A549 (cell line): ENCODE data around the gene LRG1. TPM values are rescaled to one million over a fixed set of nuclear protein-coding genes. Genes with fewer than 3 reads are reported as not detected.

ENCODE experiments used
- ATAC-seq, 2 experiments: fragments of 200-7000 bp in 1 of 2; fragments of >200 bp in 1 of 2; cut with Nextera tagmentation in 1 of 2; cut with Tn5 transposase in 1 of 2; 3 replicates each; pipeline versions ENCODE4 v1.8.0 to v1.9.1; 2018 to 2020; ENCODE audit warnings: mild to moderate bottlenecking in 1 of 2, moderate library complexity in 1 of 2
- CTCF ChIA-PET: fragments of 300-600 bp; sonication (Branson Sonifier 250); formaldehyde crosslinking; extraction: SDS; loops from one replicate; lab custom pipeline; 2021; ENCODE audit warnings: antibody characterized with exemption, inconsistent platforms; lab: Yijun Ruan, JAX
- POLR2A ChIA-PET: fragments of 350-600 bp; formaldehyde crosslinking; extraction: SDS; loops from one replicate; lab custom pipeline; 2021; ENCODE audit warnings: antibody characterized with exemption, inconsistent platforms; lab: Yijun Ruan, JAX
- DNase-seq, 2 experiments: peaks; one replicate each; pipeline versions ENCODE4 v3.0.0 to v3.0.0-alpha.2; 2011 to 2016; ENCODE audit warnings: low read depth in 1 of 2, low spot score in 1 of 2
- FAIRE-seq: peaks from 2 replicates; lab custom pipeline; 2011; peaks lifted over from hg19 to GRCh38; lab: Jason Lieb, UNC
- H3K27ac ChIP-seq, 2 experiments: fragments of >200 bp; sonication (Bioruptor Twin); formaldehyde crosslinking; 3 replicates each; pipeline ENCODE4 v1.5.1; 2016 to 2017
- H3K4me1 ChIP-seq: fragments of >200 bp; sonication (Bioruptor Twin); formaldehyde crosslinking; 3 replicates; pipeline ENCODE4 v1.6.1; 2016
- H3K4me2 ChIP-seq: fragments of >200 bp; sonication (Bioruptor Twin); formaldehyde crosslinking; 3 replicates; pipeline ENCODE4 v1.6.1; 2016
- H3K4me3 ChIP-seq: fragments of >200 bp; sonication (Bioruptor Twin); formaldehyde crosslinking; 3 replicates; pipeline ENCODE4 v1.5.1; 2016
- H3K9me3 ChIP-seq: fragments of >200 bp; sonication (Bioruptor Twin); formaldehyde crosslinking; 3 replicates; pipeline ENCODE4 v1.6.1; 2016
- CBX8 ChIP-seq: fragments of 200-600 bp; sonication (generic); IDR thresholded peaks from 2 replicates; pipeline ENCODE4 v1.6.1; 2016
- CEBPB ChIP-seq, 2 experiments: fragments of >200 bp in 1 of 2; sonication (Bioruptor Twin) in 1 of 2; formaldehyde crosslinking in 1 of 2; IDR thresholded peaks; 2 replicates each; pipeline ENCODE4 v1.6.1; 2012 to 2016
- CHD2 ChIP-seq: fragments of 150-350 bp; IDR thresholded peaks from 2 replicates; pipeline ENCODE4 v1.6.1; 2014; ENCODE audit warnings: low read length; ENCODE audit not compliant: partially characterized antibody
- CHD4 ChIP-seq: fragments of 200-600 bp; sonication (generic); IDR thresholded peaks from 2 replicates; pipeline ENCODE4 v1.6.1; 2016; ENCODE audit warnings: antibody characterized with exemption, mild to moderate bottlenecking, borderline replicate concordance
- EHF ChIP-seq: fragments of 250-450 bp; sonication (Bioruptor Pico); IDR thresholded peaks from 2 replicates; pipeline ENCODE4 v1.5.0; 2020; ENCODE audit warnings: mild to moderate bottlenecking
- EP300 ChIP-seq, 2 experiments: fragments of >200 bp; sonication (Bioruptor Twin); formaldehyde crosslinking; IDR thresholded peaks; 2 replicates in 1 of 2; 3 replicates in 1 of 2; pipeline ENCODE4 v1.6.1; 2016 to 2017
- ESRRA ChIP-seq: fragments of 150-350 bp; IDR thresholded peaks from 2 replicates; pipeline ENCODE4 v1.6.1; 2014; ENCODE audit warnings: mild to moderate bottlenecking, low read length, borderline replicate concordance
- FOSB ChIP-seq: fragments of 250-450 bp; sonication (Bioruptor Pico); IDR thresholded peaks from 2 replicates; pipeline ENCODE4 v1.5.0; 2020; ENCODE audit warnings: mild to moderate bottlenecking, moderate library complexity
- FOSL2 ChIP-seq, 2 experiments: fragments of 450-650 bp in 1 of 2; fragments of >200 bp in 1 of 2; sonication (Bioruptor Twin) in 1 of 2; formaldehyde crosslinking; IDR thresholded peaks; 2 replicates each; pipeline versions ENCODE4 v1.5.0 to v1.6.1; 2016 to 2020; ENCODE audit warnings: mild to moderate bottlenecking in 1 of 2, moderate library complexity in 1 of 2
- GATA3 ChIP-seq: IDR thresholded peaks from 2 replicates; pipeline ENCODE4 v1.6.1; 2012; ENCODE audit warnings: borderline replicate concordance
- HDAC2 ChIP-seq: fragments of 200-600 bp; sonication (generic); IDR thresholded peaks from 2 replicates; pipeline ENCODE4 v1.6.1; 2016
- HEYL ChIP-seq: fragments of 250-450 bp; sonication (Bioruptor Pico); IDR thresholded peaks from 2 replicates; pipeline ENCODE4 v1.8.0; 2021; ENCODE audit warnings: mild to moderate bottlenecking, moderate library complexity
- HOXA7 ChIP-seq: fragments of 250-450 bp; sonication (Bioruptor Pico); IDR thresholded peaks from 2 replicates; pipeline ENCODE4 v1.5.0; 2020; ENCODE audit warnings: mild to moderate bottlenecking, moderate library complexity
- HOXB5 ChIP-seq: fragments of 250-450 bp; sonication (Bioruptor Pico); IDR thresholded peaks from 2 replicates; pipeline ENCODE4 v1.5.0; 2020; ENCODE audit warnings: mild to moderate bottlenecking, moderate library complexity
- JUN ChIP-seq, 2 experiments: fragments of >200 bp; sonication (Bioruptor Twin); formaldehyde crosslinking; IDR thresholded peaks; 2 replicates in 1 of 2; 3 replicates in 1 of 2; pipeline ENCODE4 v1.6.1; 2016 to 2017
- KDM5A ChIP-seq: fragments of 200-600 bp; sonication (generic); IDR thresholded peaks from 2 replicates; pipeline ENCODE4 v1.6.1; 2016; ENCODE audit warnings: antibody characterized with exemption, mild to moderate bottlenecking
- MYC ChIP-seq: IDR thresholded peaks from 2 replicates; pipeline ENCODE4 v1.6.1; 2012; ENCODE audit warnings: mild to moderate bottlenecking, inconsistent platforms, low read length, improper control_type of control experiment, borderline replicate concordance
- NPAS2 ChIP-seq: fragments of 250-450 bp; sonication (Bioruptor Pico); IDR thresholded peaks from 2 replicates; pipeline ENCODE4 v1.8.0; 2022; ENCODE audit warnings: mild to moderate bottlenecking, moderate library complexity, borderline replicate concordance
- NR3C1 ChIP-seq: fragments of >200 bp; sonication (Bioruptor Twin); formaldehyde crosslinking; IDR thresholded peaks from 3 replicates; pipeline ENCODE4 v1.6.1; 2017
- POLR2A ChIP-seq: IDR thresholded peaks from 2 replicates; pipeline ENCODE4 v1.6.1; 2012; ENCODE audit warnings: mild to moderate bottlenecking, low read length
- RAD21 ChIP-seq, 2 experiments: fragments of >200 bp in 1 of 2; sonication (Bioruptor Twin) in 1 of 2; formaldehyde crosslinking in 1 of 2; IDR thresholded peaks in 1 of 2; conservative IDR thresholded peaks in 1 of 2; 2 replicates in 1 of 2; 3 replicates in 1 of 2; pipeline ENCODE4 v1.6.1; 2012 to 2018; ENCODE audit warnings: inconsistent platforms in 1 of 2
- SMC3 ChIP-seq: fragments of >200 bp; sonication (Bioruptor Twin); formaldehyde crosslinking; IDR thresholded peaks from 3 replicates; pipeline ENCODE4 v1.6.1; 2018; ENCODE audit warnings: inconsistent platforms
- SREBF2 ChIP-seq: fragments of 450-650 bp; IDR thresholded peaks from 2 replicates; pipeline ENCODE4 v1.6.1; 2014; ENCODE audit warnings: mild to moderate bottlenecking, moderate library complexity
- ZC3H11A ChIP-seq: fragments of 450-650 bp; IDR thresholded peaks from 2 replicates; pipeline ENCODE4 v1.6.1; 2014; ENCODE audit warnings: antibody characterized with exemption, mild to moderate bottlenecking
- ZFP36 ChIP-seq: fragments of 450-650 bp; IDR thresholded peaks from 2 replicates; pipeline ENCODE4 v1.6.1; 2014; ENCODE audit warnings: borderline replicate concordance; ENCODE audit not compliant: partially characterized antibody
- ZNF302 ChIP-seq: fragments of 250-450 bp; sonication (Bioruptor Pico); IDR thresholded peaks from 2 replicates; pipeline ENCODE4 v1.9.0; 2021; ENCODE audit warnings: inconsistent platforms, mild to moderate bottlenecking, moderate library complexity
- WGBS: methylation state at CpG from one replicate; pipeline ENCODE4 v1.1.6; 2017; ENCODE audit errors: missing lambda C conversion rate; 5-methylcytosine and 5-hydroxymethylcytosine counted together
- polyA plus RNA-seq, 4 experiments: library from polyadenylated mRNA; depleted of rRNA in 3 of 4; stranded (reverse); fragments of >200 nt; fragmentation: RNase III in 1 of 4; extraction: RNeasy Plus Mini Kit Qiagen cat#74134 plus additional on column Dnase treatment in 1 of 4; gene quantifications; 2 replicates in 3 of 4; 3 replicates in 1 of 4; pipeline ENCODE4 v1.2.3, GENCODE V29; 2011 to 2017
- TF ChIP-seq, protein P1 (sequence below): fragments of >200 bp; sonication (Bioruptor Twin); formaldehyde crosslinking; IDR thresholded peaks from 3 replicates; pipeline ENCODE4 v1.6.1; 2016
- TF ChIP-seq, protein P2 (sequence below): IDR thresholded peaks from 2 replicates; pipeline ENCODE4 v1.6.1; 2012
- TF ChIP-seq, protein P3 (sequence below): fragments of 450-650 bp; IDR thresholded peaks from 2 replicates; pipeline ENCODE4 v1.6.1; 2014; ENCODE audit warnings: antibody characterized with exemption
- TF ChIP-seq, protein P4 (sequence below): fragments of 150-350 bp; IDR thresholded peaks from 2 replicates; pipeline ENCODE4 v1.6.1; 2014; ENCODE audit warnings: low read depth, mild to moderate bottlenecking, low read length
- TF ChIP-seq, protein P5 (sequence below): IDR thresholded peaks from 2 replicates; pipeline ENCODE4 v1.6.1; 2012
- TF ChIP-seq, protein P6 (sequence below): fragments of 250-450 bp; sonication (Bioruptor Pico); IDR thresholded peaks from 2 replicates; pipeline ENCODE4 v1.5.0; 2020; ENCODE audit warnings: low read depth, mild to moderate bottlenecking, moderate library complexity
- TF ChIP-seq, protein P7 (sequence below): fragments of >200 bp; sonication (Bioruptor Twin); formaldehyde crosslinking; IDR thresholded peaks from 2 replicates; pipeline ENCODE4 v1.6.1; 2016
- TF ChIP-seq, protein P8 (sequence below): IDR thresholded peaks from 2 replicates; pipeline ENCODE4 v1.6.1; 2012; ENCODE audit warnings: low read depth, borderline replicate concordance

The LRG1 gene
- polyA plus RNA-seq, 2 of the 4 experiments (the other 2 are of a cell fraction), result 0.18 TPM; not detected in 1

DNA sequence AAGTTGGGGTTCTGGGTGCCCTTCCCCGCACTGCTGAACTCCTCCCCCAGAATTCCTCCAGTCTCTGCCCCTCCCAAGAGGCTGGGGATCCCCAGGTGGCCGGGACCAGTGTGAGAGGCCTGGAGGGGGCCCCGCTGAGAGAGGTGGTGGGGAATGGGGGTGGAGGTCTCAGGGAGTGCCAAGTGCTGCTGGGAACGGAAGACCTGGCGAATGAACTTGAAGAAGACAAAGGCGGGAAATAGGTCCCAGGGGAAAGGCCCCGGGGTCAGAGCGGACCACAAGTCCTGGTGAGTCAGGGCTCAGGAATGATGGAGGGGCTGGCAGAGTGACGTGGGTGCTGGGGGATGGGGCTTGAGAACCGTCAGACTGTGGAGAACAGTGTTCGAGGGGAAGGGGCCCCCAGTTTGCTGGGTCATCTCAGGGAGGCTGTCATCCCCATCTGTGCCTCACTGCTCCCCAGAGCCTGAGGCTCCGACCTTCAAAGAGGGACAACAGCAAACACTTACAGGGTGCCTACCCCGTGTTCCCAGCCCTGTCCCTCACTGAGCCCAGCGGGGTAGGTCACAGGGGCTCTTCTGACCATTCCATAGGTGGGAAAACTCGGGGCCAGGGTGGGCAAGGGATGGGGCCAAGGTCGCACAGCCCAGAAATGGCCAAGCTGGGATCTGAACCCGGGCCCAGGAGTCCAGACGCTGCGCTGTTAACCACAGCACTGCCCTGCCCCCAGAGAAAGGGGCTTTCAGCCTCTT is 35.6 kb upstream of the LRG1 start:
- H3K9me3 ChIP-seq, result no peaks in the 10 kb centered on the region
- CTCF ChIA-PET, result interaction anchor here (0.6 to 11.8 kb wide), 24 partner anchors 8 to 243 kb away, joined by 3 to 118 read pairs (median 4); partner anchors contain the start of genes SEMA6B and TNFAIP8L1
- peak overlapping the region; percentile 85 to 99 for H3K27ac ChIP-seq
- peak overlapping the region; percentile 87 for H3K4me2 ChIP-seq
- no peak overlapping the region for H3K4me3 ChIP-seq
- POLR2A ChIA-PET, result interaction anchor here (0.9 kb wide), 1 partner anchor 216 kb away, joined by 3 read pairs; the partner anchor contains the start of gene FEM1A
- FAIRE-seq, result no peak
- 15% methylated on average over 14 of the region's 19 CpGs for WGBS
- peak; percentile 89 to 94 for DNase-seq
- peaks cover 35% of the 10 kb centered on the region for H3K4me1 ChIP-seq
- ATAC-seq, result peak; percentile 42 to 79
- TF ChIP-seq RAD21 (conservative IDR thresholded peaks at IDR 0.05 in 1 of 2, IDR thresholded peaks at IDR 0.05 in 1 of 2) (no peak), JUN (IDR thresholded peaks at IDR 0.05) (peak in 1 of 2 experiments; percentile 50; a peak in 2 of 5 replicates), NPAS2 (no peak), ZNF302 (no peak), HDAC2 (no peak), FOSB (CRISPR knock-in tag) (no peak), EHF (CRISPR knock-in tag) (no peak), HEYL (no peak), CHD2 (no peak), MYC (no peak), POLR2A (no peak), SREBF2 (no peak), SMC3 (no peak), GATA3 (peak; percentile 55), KDM5A (no peak), NR3C1 (no peak), CHD4 (no peak), ESRRA (no peak), CEBPB (IDR thresholded peaks at IDR 0.05) (no peak), HOXB5 (CRISPR knock-in tag) (no peak), ZC3H11A (no peak), FOSL2 (IDR thresholded peaks at IDR 0.05) (no peak), FOSL2 (CRISPR knock-in tag; IDR thresholded peaks at IDR 0.05) (peak; percentile 92), ZFP36 (peak; percentile 1), HOXA7 (CRISPR knock-in tag) (no peak), EP300 (IDR thresholded peaks at IDR 0.05) (peak in 1 of 2 experiments; percentile 24; a peak in 1 of 5 replicates), CBX8 (no peak)
- TF ChIP-seq, protein P1, sequence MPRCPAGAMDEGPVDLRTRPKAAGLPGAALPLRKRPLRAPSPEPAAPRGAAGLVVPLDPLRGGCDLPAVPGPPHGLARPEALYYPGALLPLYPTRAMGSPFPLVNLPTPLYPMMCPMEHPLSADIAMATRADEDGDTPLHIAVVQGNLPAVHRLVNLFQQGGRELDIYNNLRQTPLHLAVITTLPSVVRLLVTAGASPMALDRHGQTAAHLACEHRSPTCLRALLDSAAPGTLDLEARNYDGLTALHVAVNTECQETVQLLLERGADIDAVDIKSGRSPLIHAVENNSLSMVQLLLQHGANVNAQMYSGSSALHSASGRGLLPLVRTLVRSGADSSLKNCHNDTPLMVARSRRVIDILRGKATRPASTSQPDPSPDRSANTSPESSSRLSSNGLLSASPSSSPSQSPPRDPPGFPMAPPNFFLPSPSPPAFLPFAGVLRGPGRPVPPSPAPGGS, result no peak
- TF ChIP-seq, protein P2, sequence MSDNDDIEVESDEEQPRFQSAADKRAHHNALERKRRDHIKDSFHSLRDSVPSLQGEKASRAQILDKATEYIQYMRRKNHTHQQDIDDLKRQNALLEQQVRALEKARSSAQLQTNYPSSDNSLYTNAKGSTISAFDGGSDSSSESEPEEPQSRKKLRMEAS, result peak; percentile 73
- TF ChIP-seq, protein P3, sequence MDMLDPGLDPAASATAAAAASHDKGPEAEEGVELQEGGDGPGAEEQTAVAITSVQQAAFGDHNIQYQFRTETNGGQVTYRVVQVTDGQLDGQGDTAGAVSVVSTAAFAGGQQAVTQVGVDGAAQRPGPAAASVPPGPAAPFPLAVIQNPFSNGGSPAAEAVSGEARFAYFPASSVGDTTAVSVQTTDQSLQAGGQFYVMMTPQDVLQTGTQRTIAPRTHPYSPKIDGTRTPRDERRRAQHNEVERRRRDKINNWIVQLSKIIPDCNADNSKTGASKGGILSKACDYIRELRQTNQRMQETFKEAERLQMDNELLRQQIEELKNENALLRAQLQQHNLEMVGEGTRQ, result no peak
- TF ChIP-seq, protein P4, sequence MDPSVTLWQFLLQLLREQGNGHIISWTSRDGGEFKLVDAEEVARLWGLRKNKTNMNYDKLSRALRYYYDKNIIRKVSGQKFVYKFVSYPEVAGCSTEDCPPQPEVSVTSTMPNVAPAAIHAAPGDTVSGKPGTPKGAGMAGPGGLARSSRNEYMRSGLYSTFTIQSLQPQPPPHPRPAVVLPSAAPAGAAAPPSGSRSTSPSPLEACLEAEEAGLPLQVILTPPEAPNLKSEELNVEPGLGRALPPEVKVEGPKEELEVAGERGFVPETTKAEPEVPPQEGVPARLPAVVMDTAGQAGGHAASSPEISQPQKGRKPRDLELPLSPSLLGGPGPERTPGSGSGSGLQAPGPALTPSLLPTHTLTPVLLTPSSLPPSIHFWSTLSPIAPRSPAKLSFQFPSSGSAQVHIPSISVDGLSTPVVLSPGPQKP, result no peak
- TF ChIP-seq, protein P5, sequence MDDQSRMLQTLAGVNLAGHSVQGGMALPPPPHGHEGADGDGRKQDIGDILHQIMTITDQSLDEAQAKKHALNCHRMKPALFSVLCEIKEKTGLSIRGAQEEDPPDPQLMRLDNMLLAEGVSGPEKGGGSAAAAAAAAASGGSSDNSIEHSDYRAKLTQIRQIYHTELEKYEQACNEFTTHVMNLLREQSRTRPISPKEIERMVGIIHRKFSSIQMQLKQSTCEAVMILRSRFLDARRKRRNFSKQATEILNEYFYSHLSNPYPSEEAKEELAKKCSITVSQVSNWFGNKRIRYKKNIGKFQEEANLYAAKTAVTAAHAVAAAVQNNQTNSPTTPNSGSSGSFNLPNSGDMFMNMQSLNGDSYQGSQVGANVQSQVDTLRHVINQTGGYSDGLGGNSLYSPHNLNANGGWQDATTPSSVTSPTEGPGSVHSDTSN, result no peak
- TF ChIP-seq, protein P6, sequence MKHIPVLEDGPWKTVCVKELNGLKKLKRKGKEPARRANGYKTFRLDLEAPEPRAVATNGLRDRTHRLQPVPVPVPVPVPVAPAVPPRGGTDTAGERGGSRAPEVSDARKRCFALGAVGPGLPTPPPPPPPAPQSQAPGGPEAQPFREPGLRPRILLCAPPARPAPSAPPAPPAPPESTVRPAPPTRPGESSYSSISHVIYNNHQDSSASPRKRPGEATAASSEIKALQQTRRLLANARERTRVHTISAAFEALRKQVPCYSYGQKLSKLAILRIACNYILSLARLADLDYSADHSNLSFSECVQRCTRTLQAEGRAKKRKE, result no peak
- TF ChIP-seq, protein P7, sequence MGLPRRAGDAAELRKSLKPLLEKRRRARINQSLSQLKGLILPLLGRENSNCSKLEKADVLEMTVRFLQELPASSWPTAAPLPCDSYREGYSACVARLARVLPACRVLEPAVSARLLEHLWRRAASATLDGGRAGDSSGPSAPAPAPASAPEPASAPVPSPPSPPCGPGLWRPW, result no peak
- TF ChIP-seq, protein P8, sequence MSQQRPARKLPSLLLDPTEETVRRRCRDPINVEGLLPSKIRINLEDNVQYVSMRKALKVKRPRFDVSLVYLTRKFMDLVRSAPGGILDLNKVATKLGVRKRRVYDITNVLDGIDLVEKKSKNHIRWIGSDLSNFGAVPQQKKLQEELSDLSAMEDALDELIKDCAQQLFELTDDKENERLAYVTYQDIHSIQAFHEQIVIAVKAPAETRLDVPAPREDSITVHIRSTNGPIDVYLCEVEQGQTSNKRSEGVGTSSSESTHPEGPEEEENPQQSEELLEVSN, result peak; percentile 83
